Measurements from ENCODE around the gene CBARP. TPM values are rescaled to one million over a fixed set of nuclear protein-coding genes. Genes with fewer than 3 reads are reported as not detected.

CBARP gene
- total RNA-seq, 6 donors from 2014 or later = 0.30 to 1.8 (median 1.0) TPM; not detected in 2

GRCh38 chr19:1275260-1275975 is 37.6 kb upstream of the CBARP start, which contains the start of gene FAM174C:
TSS of gene FAM174C (plus strand) at chr19:1275530. CDS start at chr19:1275550, 20 bp downstream.
- Histone ChIP-seq H3K4me3 (peak within 1 kb of the TSS; percentile 60 to 72 (median 69)), H3K36me3 (peaks cover 37 to 64% (median 53%) of the 10 kb centered on the region in 4 donors), H3K27me3 (no peaks in the 10 kb centered on the region), H3K4me1 (peaks cover 57 to 65% (median 57%) of the 10 kb centered on the region in 4 donors), H3K9me3 (no peaks in the 10 kb centered on the region), H3K27ac (peak within 1 kb of the TSS; percentile 92 to 99 (median 97))
- DNase-seq = peak; percentile 95 to 99
- 0% methylated on average over 41 of the region's 98 CpGs; no CpG with 5 or more reads in 1 of the 2 donors for WGBS, 2 donors
- TF ChIP-seq, protein P1, sequence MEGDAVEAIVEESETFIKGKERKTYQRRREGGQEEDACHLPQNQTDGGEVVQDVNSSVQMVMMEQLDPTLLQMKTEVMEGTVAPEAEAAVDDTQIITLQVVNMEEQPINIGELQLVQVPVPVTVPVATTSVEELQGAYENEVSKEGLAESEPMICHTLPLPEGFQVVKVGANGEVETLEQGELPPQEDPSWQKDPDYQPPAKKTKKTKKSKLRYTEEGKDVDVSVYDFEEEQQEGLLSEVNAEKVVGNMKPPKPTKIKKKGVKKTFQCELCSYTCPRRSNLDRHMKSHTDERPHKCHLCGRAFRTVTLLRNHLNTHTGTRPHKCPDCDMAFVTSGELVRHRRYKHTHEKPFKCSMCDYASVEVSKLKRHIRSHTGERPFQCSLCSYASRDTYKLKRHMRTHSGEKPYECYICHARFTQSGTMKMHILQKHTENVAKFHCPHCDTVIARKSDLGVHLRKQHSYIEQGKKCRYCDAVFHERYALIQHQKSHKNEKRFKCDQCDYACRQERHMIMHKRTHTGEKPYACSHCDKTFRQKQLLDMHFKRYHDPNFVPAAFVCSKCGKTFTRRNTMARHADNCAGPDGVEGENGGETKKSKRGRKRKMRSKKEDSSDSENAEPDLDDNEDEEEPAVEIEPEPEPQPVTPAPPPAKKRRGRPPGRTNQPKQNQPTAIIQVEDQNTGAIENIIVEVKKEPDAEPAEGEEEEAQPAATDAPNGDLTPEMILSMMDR (IDR thresholded peaks at IDR 0.05) = peak in 4 of 6 experiments; percentile 38 to 47 (median 40)
- peak in 1 of 2 donors; percentile 59 for TF ChIP-seq POLR2AphosphoS5 (IDR thresholded peaks at IDR 0.05)
- TF ChIP-seq EP300 (IDR thresholded peaks at IDR 0.05) = peak in 1 of 4 donors; percentile 16
- peak in 3 of 4 donors; percentile 72 to 95 (median 80) for TF ChIP-seq POLR2A (IDR thresholded peaks at IDR 0.05)
- peak; percentile 91 to 94 for ATAC-seq (ENCODE audit: low FRiP score in 2 of 2)

- peaks cover 37 to 68% (median 53%) of the 10 kb centered on the region in 4 donors for H3K36me3 ChIP-seq
These were observed 37.1 kb upstream of the CBARP start for GRCh38 chr19:1274852-1275259.

GRCh38 chr19:1274081-1274851 is 36.5 kb upstream of the CBARP start:
- Histone ChIP-seq H3K27me3 (no peaks in the 10 kb centered on the region), H3K27ac (peak overlapping the region; percentile 92 to 99 (median 97)), H3K36me3 (peaks cover 37 to 65% (median 50%) of the 10 kb centered on the region in 4 donors), H3K9me3 (no peaks in the 10 kb centered on the region), H3K4me1 (peaks cover 61 to 73% (median 62%) of the 10 kb centered on the region in 4 donors), H3K4me3 (peak overlapping the region in 3 of 4 donors; percentile 60 to 69 (median 69))
- 83 to 87% methylated on average over 45 of the region's 46 CpGs for WGBS, 2 donors
- no peak for ATAC-seq (ENCODE audit: low FRiP score in 2 of 2)
- peak in 1 of 2 donors; percentile 87 for DNase-seq
- TF ChIP-seq EP300 (IDR thresholded peaks at IDR 0.05) (no peak), POLR2AphosphoS5 (IDR thresholded peaks at IDR 0.05) (no peak), POLR2A (IDR thresholded peaks at IDR 0.05) (no peak)
- TF ChIP-seq, protein P1 (IDR thresholded peaks at IDR 0.05) = no peak

More at GRCh38 chr19:1274852-1275259, 37.1 kb upstream of the CBARP start:
- Histone ChIP-seq H3K4me1 (peaks cover 61 to 71% (median 62%) of the 10 kb centered on the region in 4 donors), H3K27ac (peak overlapping the region; percentile 92 to 99 (median 97)), H3K9me3 (no peaks in the 10 kb centered on the region), H3K27me3 (no peaks in the 10 kb centered on the region), H3K4me3 (peak overlapping the region in 3 of 4 donors; percentile 60 to 69 (median 69))
- WGBS, 2 donors = 45 to 89% methylated on average over 5 to 35 of the region's 44 CpGs
- ATAC-seq (ENCODE audit: low FRiP score in 2 of 2) (peak in 1 of 2 donors; percentile 0), DNase-seq (no peak)
- no peak for TF ChIP-seq POLR2AphosphoS5 (IDR thresholded peaks at IDR 0.05)
- TF ChIP-seq POLR2A (IDR thresholded peaks at IDR 0.05) = no peak
- TF ChIP-seq EP300 (IDR thresholded peaks at IDR 0.05) = no peak

DNA sequence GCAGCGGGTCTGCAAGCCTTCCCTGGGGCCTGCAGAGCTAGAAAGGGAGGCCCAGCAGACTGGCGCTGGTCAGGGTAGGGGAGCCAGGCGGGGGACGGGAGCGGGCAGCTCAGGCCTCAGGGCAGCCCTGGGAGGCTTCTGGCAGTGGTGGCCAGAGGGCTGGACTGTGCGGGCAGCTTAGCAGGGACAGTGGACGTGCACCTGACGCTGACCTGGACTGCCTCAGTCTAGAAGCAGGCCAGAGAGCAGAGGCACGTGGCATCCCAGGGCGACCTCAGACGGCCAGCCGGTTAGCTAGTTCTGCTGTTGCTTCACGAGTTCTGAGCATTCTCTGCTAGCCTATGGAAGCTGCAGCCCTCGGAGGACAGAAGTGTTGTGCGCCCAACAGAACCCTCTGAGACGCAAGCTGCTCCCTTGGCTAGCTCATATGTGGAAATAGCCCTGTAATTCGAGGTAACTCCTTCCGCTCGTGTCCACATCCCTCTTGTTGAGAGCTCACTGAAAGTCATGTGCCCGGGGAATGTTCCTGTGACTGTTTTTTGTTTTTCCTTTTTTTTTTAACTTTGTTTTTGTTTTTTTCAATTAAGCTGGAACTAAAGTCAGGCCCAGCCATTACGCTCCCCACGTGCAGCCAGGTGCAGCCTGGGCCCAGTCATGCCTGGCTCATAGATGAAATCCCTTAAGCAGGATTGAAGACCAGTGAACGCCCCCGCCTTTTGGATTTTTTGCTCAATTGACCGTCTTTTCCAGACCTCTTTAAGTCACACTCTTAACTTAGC is 35.6 kb upstream of the CBARP start:
- 81 to 85% methylated on average over 19 to 25 of the region's 25 CpGs for WGBS, 2 donors
- no peak for TF ChIP-seq EP300 (IDR thresholded peaks at IDR 0.05)
- TF ChIP-seq POLR2A (IDR thresholded peaks at IDR 0.05) = peak in 1 of 4 donors; percentile 10
- TF ChIP-seq, protein P1 (IDR thresholded peaks at IDR 0.05) = no peak
- peaks cover 32 to 57% (median 44%) of the 10 kb centered on the region in 4 donors for H3K36me3 ChIP-seq
- no peak overlapping the region for H3K4me3 ChIP-seq
- H3K9me3 ChIP-seq = no peaks in the 10 kb centered on the region
- H3K27ac ChIP-seq = peak overlapping the region; percentile 45 to 99 (median 94)
- DNase-seq (peak; percentile 55 to 75), ATAC-seq (ENCODE audit: low FRiP score in 2 of 2) (no peak)
- no peaks in the 10 kb centered on the region for H3K27me3 ChIP-seq
- H3K4me1 ChIP-seq = peaks cover 64 to 78% (median 67%) of the 10 kb centered on the region in 4 donors

Measured in upper lobe of left lung (tissue), 6 donors.